ENCODE data around the gene TRDMT1. TPM values are rescaled to one million over a fixed set of nuclear protein-coding genes. Genes with fewer than 3 reads are reported as not detected.

The TRDMT1 gene
- total RNA-seq, 2 experiments from 2014 or later = 10.4 to 12.2 TPM

DNA sequence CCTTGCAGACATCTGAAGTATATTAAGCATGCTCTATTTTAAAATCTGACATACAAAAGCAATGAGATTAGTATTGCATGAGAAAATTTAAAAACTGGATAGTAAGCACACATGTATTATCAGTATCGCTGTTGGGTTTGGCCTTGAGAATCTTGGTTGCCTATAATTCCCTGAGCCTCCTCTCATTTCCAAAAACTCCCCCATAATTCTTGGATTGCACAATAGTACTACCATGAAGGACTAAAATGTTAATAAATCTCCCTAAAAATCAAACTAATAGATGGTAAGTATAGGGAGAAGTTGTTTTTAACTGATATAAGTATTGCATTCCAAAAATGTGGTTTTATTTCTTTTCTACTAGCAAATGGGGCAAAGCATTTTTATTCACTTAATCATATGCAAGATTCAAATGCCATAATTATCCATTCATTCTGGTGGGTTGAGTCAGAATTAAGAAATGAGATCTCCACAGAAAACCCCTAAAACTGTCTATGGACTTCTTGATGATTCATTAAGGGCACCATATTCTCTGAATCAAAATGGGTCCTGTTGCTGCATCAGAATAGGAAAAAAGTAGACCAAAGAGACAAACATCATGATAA, 16.3 kb upstream of the TRDMT1 start:
- POLR2A ChIA-PET = no interaction called here
- H2AFZ ChIP-seq (ENCODE audit: low read length) = no peak overlapping the region
- CTCF ChIA-PET (ENCODE audit: unreplicated experiment) = no interaction called here
- no peak overlapping the region for H3K27ac ChIP-seq (ENCODE audit: low read depth, low read length, poor library complexity, severe bottlenecking)
- no peaks in the 10 kb centered on the region for H4K20me1 ChIP-seq (ENCODE audit: insufficient read depth, low read length)
- no peaks in the 10 kb centered on the region for H3K4me1 ChIP-seq (ENCODE audit: insufficient read depth, low read length, poor library complexity, severe bottlenecking)
- no peak overlapping the region for H3K4me3 ChIP-seq (ENCODE audit: low read depth, low read length, poor library complexity, severe bottlenecking)
- TF ChIP-seq, protein P1, sequence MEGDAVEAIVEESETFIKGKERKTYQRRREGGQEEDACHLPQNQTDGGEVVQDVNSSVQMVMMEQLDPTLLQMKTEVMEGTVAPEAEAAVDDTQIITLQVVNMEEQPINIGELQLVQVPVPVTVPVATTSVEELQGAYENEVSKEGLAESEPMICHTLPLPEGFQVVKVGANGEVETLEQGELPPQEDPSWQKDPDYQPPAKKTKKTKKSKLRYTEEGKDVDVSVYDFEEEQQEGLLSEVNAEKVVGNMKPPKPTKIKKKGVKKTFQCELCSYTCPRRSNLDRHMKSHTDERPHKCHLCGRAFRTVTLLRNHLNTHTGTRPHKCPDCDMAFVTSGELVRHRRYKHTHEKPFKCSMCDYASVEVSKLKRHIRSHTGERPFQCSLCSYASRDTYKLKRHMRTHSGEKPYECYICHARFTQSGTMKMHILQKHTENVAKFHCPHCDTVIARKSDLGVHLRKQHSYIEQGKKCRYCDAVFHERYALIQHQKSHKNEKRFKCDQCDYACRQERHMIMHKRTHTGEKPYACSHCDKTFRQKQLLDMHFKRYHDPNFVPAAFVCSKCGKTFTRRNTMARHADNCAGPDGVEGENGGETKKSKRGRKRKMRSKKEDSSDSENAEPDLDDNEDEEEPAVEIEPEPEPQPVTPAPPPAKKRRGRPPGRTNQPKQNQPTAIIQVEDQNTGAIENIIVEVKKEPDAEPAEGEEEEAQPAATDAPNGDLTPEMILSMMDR (conservative IDR thresholded peaks at IDR 0.05; ENCODE audit: low read length) = no peak
- TF ChIP-seq EZH2phosphoT487 (IDR thresholded peaks at IDR 0.05; ENCODE audit: borderline replicate concordance, low read depth, low read length) = no peak
- no peaks in the 10 kb centered on the region for H3K9me2 ChIP-seq (ENCODE audit: insufficient read depth, low read length)
- DNase-seq (ENCODE audit: low spot score) = no peak
- H3K36me3 ChIP-seq (ENCODE audit: insufficient read depth, low read length) = no peaks in the 10 kb centered on the region
- no peaks in the 10 kb centered on the region for H3K9me3 ChIP-seq (ENCODE audit: low read length)
- H3K79me2 ChIP-seq (ENCODE audit: insufficient read depth, low read depth, low read length) = no peaks in the 10 kb centered on the region
- no TSS peak for BruUV-seq (replicated peaks)
- intact Hi-C loops (cut with micrococcal nuclease; ENCODE audit: unreplicated experiment) = no loop called here
- no peak overlapping the region for H3K4me2 ChIP-seq (ENCODE audit: low read length)

DNA sequence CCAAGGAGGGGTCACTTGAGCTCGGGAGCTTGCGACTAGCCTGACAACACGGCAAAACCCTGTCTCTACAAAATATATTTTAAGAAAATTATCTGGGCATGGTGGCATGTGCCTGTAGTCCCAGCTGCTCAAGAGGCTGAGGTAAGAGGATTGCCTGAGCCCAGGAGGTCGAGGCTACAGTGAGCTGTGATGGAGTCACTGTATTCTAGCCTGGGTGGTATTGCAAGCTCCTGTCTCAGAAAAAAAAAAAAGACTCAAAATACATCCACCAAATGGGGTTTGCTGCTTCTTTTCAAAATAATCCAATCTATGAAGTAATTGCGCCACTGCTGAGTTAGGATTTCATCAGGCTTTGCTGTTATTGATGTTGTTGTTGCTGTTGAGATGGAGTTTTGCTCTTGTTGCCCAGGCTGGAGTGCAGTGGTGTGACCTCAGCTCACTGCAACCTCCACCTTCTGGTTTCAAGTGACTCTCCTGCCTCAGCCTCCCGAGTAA, 15.5 kb upstream of the TRDMT1 start:
- DNase-seq (ENCODE audit: low spot score) = no peak
- Histone ChIP-seq H3K36me3 (ENCODE audit: insufficient read depth, low read length) (no peaks in the 10 kb centered on the region), H4K20me1 (ENCODE audit: insufficient read depth, low read length) (no peaks in the 10 kb centered on the region), H3K4me2 (ENCODE audit: low read length) (no peak overlapping the region), H2AFZ (ENCODE audit: low read length) (no peak overlapping the region), H3K4me1 (ENCODE audit: insufficient read depth, low read length, poor library complexity, severe bottlenecking) (no peaks in the 10 kb centered on the region), H3K27ac (ENCODE audit: low read depth, low read length, poor library complexity, severe bottlenecking) (no peak overlapping the region), H3K9me2 (ENCODE audit: insufficient read depth, low read length) (no peaks in the 10 kb centered on the region), H3K9me3 (ENCODE audit: low read length) (no peaks in the 10 kb centered on the region), H3K79me2 (ENCODE audit: insufficient read depth, low read depth, low read length) (no peaks in the 10 kb centered on the region), H3K4me3 (ENCODE audit: low read depth, low read length, poor library complexity, severe bottlenecking) (no peak overlapping the region)
- ChIA-PET POLR2A (interaction anchor here (0.6 kb wide), 1 partner anchor 1670 kb away, joined by 3 read pairs; no protein-coding TSS in a partner anchor), CTCF (ENCODE audit: unreplicated experiment) (no interaction called here)
- BruUV-seq (replicated peaks) = no TSS peak
- TF ChIP-seq, protein P1 (conservative IDR thresholded peaks at IDR 0.05; ENCODE audit: low read length) = no peak
- no peak for TF ChIP-seq EZH2phosphoT487 (IDR thresholded peaks at IDR 0.05; ENCODE audit: borderline replicate concordance, low read depth, low read length)
- intact Hi-C loops (cut with micrococcal nuclease; ENCODE audit: unreplicated experiment) = no loop called here

DNA sequence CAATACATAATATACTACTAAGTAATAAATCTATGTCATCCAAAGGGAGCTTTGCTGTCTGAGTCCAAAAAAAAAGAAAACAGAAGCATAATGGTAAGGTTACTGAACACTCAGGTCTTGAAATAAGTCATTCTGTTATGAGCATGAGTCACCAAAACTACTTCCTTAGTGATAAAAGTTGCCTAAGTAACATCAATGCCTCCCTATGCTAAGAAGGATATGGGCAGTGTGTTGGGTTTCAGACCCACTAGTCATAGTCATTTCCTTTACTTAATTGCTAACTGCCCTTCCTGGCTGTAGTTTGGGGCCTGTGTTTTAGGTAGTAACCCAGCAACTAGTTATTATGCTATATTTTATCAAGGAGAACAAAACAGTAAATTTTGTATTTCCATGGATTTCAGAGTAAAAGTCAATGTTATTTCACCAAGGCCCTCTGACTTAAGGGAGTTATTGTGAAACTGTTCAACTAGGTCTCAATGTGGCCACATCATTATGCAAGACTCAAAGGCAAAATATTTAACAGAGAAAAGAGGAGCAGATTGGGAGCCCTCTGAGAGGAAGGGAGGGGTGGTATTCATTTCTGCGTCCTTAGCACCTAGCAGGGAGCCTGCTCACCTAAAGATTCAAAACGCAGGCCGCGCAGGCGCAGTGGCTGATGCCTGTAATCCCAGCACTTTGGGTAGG, 14.9 kb upstream of the TRDMT1 start:
- intact Hi-C loops (cut with micrococcal nuclease; ENCODE audit: unreplicated experiment) = no loop called here
- no peaks in the 10 kb centered on the region for H3K36me3 ChIP-seq (ENCODE audit: insufficient read depth, low read length)
- DNase-seq (ENCODE audit: low spot score) = no peak
- no peaks in the 10 kb centered on the region for H3K9me3 ChIP-seq (ENCODE audit: low read length)
- ChIA-PET POLR2A (interaction anchor here (0.6 kb wide), 1 partner anchor 1670 kb away, joined by 3 read pairs; no protein-coding TSS in a partner anchor), CTCF (ENCODE audit: unreplicated experiment) (no interaction called here)
- H3K4me1 ChIP-seq (ENCODE audit: insufficient read depth, low read length, poor library complexity, severe bottlenecking) = no peaks in the 10 kb centered on the region
- no peak overlapping the region for H3K4me3 ChIP-seq (ENCODE audit: low read depth, low read length, poor library complexity, severe bottlenecking)
- no peak overlapping the region for H3K27ac ChIP-seq (ENCODE audit: low read depth, low read length, poor library complexity, severe bottlenecking)
- no peak overlapping the region for H2AFZ ChIP-seq (ENCODE audit: low read length)
- no TSS peak for BruUV-seq (replicated peaks)
- no peak overlapping the region for H3K4me2 ChIP-seq (ENCODE audit: low read length)
- TF ChIP-seq EZH2phosphoT487 (IDR thresholded peaks at IDR 0.05; ENCODE audit: borderline replicate concordance, low read depth, low read length) = no peak
- TF ChIP-seq, protein P1 (conservative IDR thresholded peaks at IDR 0.05; ENCODE audit: low read length) = no peak
- H3K9me2 ChIP-seq (ENCODE audit: insufficient read depth, low read length) = no peaks in the 10 kb centered on the region
- no peaks in the 10 kb centered on the region for H3K79me2 ChIP-seq (ENCODE audit: insufficient read depth, low read depth, low read length)
- H4K20me1 ChIP-seq (ENCODE audit: insufficient read depth, low read length) = no peaks in the 10 kb centered on the region
